Body of pancreas (tissue), 4 donors: ENCODE data around the gene ELOVL5.

Experiments used
- POLR2A ChIP-seq, 3 donors: fragments of 450-650 bp; IDR thresholded peaks; one replicate each; pipeline ENCODE4 v1.6.1; 2016; ENCODE audit warnings: antibody characterized with exemption in 3 of 3, mild to moderate bottlenecking in 2 of 3
- TF ChIP-seq, protein P1 (sequence below), 7 experiments: fragments of 450-650 bp in 4 of 7; fragments of 200-600 bp in 3 of 7; sonication (generic) in 3 of 7; IDR thresholded peaks; one replicate each; pipeline ENCODE4 v1.5.1; 2016 to 2019; ENCODE audit warnings: antibody characterized with exemption in 7 of 7

DNA sequence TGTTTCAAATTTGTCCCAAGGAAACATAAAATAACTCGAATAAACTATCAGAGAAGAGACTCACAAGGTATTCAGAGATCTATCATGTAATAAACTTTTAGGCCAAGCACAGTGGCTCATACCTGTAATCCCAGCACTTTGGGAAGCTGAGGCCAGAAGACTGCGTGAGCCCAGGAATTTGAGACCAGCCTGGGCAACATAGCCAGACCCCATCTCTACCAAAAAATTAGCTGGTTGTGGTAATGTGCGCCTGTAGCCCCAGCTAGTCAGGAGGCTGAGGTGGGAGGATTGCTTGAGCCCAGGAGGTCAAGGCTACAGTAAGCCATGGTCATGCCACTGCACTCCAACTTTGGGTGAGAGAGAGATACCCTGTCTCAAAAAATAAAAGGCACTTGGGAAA, 120.9 kb downstream of the ELOVL5 start:
- TF ChIP-seq POLR2A (IDR thresholded peaks at IDR 0.05): no peak
- TF ChIP-seq, protein P1, sequence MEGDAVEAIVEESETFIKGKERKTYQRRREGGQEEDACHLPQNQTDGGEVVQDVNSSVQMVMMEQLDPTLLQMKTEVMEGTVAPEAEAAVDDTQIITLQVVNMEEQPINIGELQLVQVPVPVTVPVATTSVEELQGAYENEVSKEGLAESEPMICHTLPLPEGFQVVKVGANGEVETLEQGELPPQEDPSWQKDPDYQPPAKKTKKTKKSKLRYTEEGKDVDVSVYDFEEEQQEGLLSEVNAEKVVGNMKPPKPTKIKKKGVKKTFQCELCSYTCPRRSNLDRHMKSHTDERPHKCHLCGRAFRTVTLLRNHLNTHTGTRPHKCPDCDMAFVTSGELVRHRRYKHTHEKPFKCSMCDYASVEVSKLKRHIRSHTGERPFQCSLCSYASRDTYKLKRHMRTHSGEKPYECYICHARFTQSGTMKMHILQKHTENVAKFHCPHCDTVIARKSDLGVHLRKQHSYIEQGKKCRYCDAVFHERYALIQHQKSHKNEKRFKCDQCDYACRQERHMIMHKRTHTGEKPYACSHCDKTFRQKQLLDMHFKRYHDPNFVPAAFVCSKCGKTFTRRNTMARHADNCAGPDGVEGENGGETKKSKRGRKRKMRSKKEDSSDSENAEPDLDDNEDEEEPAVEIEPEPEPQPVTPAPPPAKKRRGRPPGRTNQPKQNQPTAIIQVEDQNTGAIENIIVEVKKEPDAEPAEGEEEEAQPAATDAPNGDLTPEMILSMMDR (IDR thresholded peaks at IDR 0.05): no peak
